Putamen (tissue), 1 donor: Measurements from ENCODE around the gene DUSP1.

Experiments
- DNase-seq: peaks from one replicate; pipeline ENCODE4 v3.0.0-alpha.2; 2016; ENCODE audit warnings: low spot score

The DUSP1 gene

GRCh38 chr5:172724242-172725183, 46.5 kb downstream of the DUSP1 start:
- DNase-seq: peak; percentile 41

- DNase-seq: peak; percentile 75
Measured at GRCh38 chr5:172723508-172723907, 47.5 kb downstream of the DUSP1 start.

GRCh38 chr5:172722327-172722815, 48.6 kb downstream of the DUSP1 start:
- no peak for DNase-seq

GRCh38 chr5:172721455-172722326, 49.3 kb downstream of the DUSP1 start:
- no peak for DNase-seq

GRCh38 chr5:172720655-172721054, 50.3 kb downstream of the DUSP1 start:
- no peak for DNase-seq

GRCh38 chr5:172719211-172719610, 51.8 kb downstream of the DUSP1 start:
- DNase-seq: no peak

- DNase-seq: no peak
Measured at GRCh38 chr5:172718527-172719114, 52.4 kb downstream of the DUSP1 start.
